HG02943 (cell line): Measurements from ENCODE around the gene RMND5A.
"Not testable (repeated sequence)": the region's sequence is repeated elsewhere in the genome, so short reads cannot be mapped to it uniquely, and the experiment has no call there.

Source experiments
- ATAC-seq: cut with Tn5 transposase; IDR thresholded peaks from one replicate; pipeline ENCODE4 v1.9.1; 2021; ENCODE audit warnings: mild to moderate bottlenecking, low read depth, moderate library complexity; ENCODE audit not compliant: unreplicated experiment

RMND5A gene

DNA sequence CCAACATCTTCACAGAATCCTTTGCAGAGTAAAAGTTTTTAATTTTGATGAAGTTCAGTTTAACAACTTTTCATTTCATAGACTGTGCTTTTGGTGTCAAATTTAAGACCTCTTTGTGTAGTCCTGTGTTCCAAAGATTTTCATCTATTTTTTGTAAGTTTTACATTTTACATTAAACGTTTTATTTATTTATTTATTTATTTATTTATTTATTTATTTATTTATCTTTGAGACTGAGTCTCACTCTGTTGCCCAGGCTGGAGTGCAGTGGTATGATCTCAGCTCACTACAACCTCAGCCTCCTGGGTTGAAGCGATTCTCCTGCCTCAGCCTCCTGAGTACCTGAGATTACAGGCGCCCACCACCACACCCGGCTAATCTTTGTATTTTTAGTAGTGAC is 12.0 kb upstream of the RMND5A start:
- ATAC-seq = not testable (repeated sequence)

DNA sequence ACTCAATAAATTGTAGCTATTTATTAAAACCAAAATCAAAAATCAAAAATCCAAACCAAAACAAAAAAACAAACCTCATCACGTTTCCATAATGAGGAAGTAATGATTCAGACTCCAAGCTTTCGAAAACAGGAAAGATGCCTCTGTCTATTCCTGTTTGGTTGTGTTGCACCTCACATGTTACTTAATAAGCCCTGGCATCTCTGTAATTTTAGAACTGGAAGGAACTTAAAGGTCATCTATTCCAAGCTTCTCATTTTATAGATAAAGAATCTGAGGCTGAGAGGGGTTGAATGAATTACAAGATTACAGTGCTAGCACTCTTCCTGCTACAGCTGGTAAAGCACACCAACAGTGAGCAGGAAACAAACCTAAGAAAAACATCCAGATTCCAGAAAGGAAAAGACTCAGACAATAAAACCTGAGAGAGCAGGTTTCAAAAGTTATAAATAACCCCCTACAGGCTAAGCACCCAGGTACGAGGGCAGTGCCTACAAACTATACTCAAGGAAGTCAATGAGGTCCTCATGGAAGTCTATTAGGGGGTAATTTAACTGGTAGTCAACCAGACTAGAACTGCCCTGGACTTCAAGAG is 5.4 kb upstream of the RMND5A start:
- not testable (repeated sequence) for ATAC-seq

DNA sequence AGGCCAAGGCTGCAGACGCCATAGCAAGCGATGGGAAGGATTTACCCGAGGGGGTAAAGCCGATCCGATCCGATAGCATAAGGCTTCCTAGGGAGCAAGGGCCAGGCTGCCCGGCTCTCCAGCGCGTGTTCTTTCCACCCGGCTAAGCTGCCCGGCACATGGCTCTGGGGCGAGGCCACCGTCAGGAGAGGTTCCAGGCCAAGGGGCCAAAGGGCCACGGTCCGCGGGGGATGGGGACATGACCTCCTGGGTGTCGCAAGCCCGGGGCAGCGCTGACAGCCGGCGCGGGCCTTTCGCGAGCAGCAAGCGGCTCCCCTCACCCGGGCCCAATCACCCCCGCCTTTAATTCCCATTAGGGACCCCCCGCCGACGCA is 841 bp upstream of the RMND5A start:
- peak; percentile 20 for ATAC-seq

DNA sequence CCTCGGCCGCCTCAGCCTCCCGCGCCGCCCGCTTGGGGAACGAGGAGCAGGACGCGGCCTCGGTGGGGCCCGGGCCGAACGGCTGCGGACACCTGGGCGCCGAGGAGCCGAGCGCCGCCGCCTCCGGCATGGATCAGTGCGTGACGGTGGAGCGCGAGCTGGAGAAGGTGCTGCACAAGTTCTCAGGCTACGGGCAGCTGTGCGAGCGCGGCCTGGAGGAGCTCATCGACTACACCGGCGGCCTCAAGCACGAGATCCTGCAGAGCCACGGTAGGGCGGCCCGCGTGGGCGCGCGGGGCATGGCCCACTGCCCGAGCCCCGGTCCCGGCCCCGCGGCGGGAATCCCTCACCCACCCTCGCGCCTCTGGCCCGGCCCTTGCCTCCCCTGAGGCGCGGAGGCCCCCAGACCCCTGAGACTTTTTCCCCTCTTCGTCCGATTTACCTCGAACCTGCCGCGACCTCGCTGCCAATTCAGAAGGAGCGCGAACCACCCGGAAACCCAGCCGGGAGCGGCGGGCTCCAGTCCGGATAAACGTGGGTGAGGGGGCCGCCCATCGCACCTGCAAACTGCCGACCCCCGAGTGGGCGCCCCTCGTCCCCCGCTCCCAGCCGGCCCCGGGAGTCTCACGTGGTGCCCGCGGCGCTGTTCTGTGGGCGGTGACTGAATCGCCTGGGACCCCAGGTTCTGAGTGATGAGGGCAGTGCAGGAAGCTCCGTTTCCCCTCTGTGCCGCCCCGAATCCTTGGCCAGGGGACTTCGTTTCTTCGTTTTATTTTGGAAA is 639 bp downstream of the RMND5A start:
- peak; percentile 28 for ATAC-seq

DNA sequence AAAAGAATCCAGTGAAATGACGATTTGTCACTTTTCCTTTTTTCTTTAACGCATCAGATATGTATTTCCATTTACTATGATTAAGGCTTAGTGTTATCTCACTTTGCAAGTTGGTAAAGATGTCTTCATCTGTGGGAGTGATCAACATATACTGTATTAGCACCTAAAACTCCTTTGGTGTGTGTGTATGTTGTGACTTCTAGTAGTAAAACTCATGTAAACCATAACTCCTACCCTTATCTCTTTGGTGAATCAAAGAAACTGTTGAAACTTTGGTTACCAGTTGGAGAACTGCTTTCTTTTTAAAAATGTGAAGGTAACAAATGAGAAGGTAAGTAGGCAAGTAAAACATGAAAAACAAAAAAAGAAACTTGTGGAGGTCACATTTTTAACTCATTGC is 5.6 kb downstream of the RMND5A start:
- ATAC-seq = not testable (repeated sequence)

DNA sequence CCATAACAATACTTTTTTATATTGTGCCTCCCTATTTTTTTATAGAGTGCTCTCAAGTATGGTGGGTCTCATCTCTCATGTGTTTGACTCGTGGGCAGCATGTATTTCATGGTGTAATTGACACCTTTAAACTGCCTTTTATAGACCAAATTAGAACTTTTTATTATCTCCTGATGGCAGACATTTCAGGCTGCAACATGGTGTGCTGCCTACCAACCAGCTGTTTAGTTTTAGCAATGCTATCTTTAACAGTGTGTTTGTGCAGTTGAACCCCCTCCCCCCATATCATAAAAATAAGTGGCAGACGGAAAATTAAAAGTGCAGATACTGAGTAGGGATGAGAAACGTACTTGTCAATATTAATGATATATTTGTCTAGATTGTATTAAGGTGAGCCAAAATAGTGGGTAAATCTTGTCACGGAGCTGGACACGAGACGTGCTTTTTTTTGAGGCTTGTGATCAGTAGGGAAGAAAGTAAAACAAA is 12.0 kb downstream of the RMND5A start:
- ATAC-seq = not testable (repeated sequence)

DNA sequence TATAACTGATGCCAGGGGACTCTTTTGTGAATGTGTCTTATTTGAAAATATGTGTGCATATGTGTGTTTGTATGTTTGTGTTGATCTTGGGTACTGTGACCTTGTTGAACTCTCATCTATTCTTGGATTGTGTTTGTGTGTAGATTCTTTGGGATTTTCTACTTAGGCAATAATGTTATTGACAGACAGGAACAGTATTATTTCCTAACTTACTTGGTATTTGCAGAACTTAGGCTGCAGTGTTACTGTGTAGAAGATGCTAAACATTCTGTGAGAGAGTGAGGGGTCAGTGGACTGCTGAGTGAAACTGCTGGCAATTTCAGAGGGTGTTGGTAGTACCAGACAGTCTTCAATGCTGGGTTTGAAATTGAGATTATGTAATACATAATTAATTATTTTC is 12.7 kb downstream of the RMND5A start:
- ATAC-seq = not testable (repeated sequence)

DNA sequence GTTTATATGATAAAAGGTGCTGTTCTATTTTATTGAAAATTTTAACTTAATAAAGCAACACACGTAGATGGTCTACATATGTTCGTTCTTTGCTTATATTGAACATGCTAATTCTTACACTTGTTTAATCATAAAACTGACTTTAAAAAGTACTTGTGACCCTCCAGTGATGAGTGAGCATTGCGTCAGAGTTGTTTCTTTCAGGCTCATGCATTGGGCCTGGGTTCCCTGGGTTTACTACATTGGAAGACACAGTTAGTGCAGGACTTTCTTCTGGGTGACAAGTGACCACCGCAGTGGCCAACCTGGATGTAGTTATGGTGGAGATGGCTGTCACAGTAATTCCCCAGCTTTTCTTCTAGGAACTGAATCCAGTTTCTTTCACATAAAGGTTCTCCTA is 13.4 kb downstream of the RMND5A start:
- ATAC-seq = not testable (repeated sequence)

DNA sequence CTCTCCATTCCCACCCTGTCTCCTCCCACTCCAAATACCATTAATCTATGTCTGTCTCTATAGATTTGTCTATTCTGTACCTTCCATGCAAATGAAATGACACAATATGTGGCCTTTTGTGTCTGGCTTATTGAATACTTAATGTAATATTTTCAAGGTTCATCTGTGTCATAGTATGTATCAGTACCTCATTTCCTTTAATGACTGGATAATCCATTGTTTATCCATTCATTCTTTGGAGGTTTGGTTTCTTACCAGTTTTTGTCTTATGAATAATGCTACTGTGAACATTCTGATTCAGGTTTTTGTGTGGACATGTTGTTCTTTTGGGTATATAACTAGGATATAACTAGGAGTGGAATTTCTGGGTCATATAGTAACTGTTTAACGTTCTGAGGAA is 14.8 kb downstream of the RMND5A start:
- not testable (repeated sequence) for ATAC-seq

DNA sequence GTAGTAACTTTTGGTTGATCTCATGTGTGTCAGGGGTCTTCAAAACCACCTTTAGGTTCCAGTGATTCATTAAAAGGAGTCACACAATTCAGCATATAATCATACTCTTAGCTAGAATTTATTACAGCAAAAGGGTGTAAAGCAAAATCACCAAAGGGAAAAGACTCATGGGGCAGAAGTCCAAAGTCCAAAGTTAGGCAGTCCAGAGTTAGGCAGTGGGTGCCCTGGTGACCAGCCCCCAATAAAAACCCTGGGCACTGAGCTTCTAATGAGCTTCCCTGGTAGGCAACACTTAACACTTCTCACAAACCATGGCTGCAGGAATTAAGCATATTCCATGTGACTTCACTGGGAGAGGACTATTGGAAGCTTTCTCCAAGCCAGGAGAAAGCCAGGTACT is 19.4 kb downstream of the RMND5A start:
- ATAC-seq = not testable (repeated sequence)

DNA sequence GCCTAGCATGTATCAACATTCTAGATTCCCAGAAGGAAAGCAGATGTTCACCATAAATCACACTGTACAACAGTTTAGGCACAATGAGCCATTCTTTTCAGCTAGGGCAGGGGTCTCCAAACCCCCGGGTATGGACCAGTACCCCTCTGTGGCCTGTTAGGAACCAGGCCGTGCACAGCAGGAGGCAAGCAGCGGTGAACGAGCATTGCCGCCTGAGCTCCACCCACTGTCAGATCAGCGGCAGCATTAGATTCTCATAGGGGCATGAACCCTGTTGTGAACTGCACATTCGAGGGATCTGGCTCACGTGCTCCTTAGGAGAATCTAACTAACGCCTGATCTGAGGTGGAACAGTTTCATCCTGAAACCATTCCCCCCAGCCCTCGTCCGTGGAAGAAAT is 19.8 kb downstream of the RMND5A start:
- not testable (repeated sequence) for ATAC-seq

DNA sequence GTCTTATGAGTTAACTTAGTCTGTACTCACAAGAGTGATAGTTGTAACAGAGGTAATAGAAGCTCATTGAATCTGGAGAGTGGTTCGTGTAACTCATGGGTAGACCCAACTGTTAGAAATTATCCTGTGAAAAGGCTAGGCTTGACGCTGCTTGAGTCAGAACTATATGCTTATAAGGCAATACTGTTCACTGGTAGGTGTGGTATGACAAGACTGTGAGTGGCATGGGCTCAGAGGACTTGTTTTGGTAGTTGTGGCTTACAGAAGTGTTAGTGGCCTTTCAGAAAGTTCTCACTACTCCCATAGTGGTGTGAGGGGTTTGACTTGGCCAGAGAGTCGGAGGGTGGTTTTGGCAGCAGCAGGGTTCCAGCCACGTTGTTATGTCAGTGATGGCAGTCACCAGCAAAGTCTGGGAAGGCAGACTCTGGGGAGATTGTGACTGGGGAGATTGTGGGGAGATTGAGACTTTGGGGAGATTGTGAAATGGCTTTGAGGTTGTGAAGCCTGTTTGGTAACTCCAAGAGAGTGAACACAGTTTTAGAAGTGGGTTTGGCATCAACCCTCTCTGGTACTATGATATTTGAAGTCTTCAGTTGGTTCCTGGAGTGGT is 21.9 kb downstream of the RMND5A start:
- ATAC-seq = not testable (repeated sequence)

DNA sequence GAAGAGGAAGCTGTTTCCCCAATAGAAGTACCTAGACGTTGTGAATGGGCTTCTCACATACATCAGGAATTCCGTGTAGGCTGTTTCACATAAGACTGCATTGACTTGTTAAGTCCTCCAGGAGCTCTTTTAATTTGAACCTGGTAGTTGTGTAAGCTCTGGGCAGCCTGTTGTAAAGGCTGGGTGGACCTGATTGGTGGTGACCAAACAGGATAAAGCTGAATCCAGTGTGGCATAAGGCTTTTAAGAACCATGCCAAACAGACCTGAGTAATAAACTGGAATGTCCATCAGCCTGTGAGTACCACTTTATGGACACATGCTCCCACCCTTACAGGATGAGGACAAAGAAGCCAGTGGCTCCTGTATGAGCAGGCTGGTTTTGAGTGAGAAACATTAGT is 24.1 kb downstream of the RMND5A start:
- no peak for ATAC-seq

DNA sequence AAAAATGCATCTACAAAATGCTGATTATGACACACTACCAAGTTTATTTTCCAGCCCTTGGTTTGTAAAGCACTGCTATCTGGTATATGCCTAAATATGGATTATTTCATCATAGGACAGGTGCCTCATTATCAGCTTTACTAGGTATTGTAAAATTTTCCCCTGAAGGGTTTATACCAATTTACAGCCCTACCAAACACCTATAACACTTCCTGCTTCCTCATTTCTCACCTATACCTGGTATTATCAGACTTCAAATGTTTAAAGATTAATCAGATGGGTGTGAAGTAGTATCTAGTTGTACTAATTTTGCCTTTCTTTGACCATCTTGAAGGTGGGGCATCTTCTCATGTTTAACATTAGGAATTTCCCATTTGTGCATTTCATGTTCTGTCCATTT is 26.8 kb downstream of the RMND5A start:
- ATAC-seq = no peak

DNA sequence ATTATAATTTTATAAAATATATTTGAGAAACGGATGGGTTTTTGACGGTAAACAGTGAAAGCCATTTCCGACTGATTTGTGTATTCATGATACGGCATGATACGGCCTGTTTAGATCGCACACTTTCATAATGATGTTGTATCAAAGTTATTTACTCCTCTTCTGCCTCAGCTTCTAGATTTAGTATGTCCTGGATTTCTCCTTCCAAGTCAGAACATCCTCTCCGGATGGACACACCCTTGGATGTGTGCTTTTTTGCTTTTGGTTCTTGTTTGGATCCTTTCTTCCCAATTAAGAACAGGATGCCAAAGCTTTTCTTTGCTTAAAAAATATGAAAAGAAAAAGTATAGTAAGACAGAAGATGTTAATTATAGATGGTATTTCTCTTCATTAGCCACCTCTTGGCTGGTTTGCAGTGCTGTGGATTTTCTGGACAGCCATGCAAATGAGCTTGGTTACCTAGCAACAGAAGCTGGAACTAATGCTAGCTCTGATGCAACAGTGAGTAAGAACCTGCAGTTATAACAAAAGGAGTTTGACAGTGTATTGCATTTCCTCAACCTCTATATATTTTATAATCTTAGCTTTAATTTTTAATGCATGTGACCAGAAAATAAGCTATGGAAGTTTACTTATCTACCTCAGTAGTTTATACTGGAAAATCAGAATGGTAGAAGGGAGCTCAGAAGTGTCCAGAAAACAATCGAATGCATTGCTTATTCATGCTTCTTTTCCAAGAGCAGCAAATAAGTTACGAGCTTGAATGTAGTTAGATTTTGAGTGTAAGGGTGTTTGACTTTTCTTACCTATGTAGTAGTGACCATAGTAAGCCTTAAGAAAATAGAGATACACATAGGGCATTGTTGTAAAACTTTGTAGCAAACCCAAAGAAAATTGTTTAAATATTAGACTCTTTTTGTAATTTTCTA is 27.9 kb downstream of the RMND5A start:
- no peak for ATAC-seq

DNA sequence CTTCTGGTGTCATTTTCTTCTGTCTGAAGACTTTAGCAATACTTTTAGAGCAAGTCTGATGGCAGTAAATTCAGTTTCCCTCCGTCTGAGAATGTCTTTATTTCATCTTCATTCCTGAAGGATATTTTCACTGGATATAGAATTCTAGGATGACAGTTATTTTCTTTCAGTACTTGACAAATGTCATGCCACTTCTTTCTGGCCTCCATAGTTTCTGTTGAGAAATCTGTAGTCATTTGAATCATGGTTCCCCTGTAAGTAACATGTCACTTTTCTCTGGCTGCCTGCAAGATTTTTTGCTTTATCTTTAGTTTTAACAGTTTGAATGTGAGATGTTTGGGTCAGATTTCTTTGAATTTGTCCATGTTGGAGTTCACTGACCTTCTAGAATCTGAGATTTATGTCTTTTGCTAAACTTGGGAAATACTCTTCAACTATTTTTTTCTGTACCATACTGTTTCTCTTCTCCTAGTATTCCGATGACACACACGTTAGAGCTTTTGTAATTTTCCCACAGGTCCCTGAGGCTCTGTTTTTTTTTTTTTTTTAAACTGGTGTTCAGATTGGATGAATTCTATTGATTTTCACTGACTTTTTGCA is 30.2 kb downstream of the RMND5A start:
- ATAC-seq = no peak

DNA sequence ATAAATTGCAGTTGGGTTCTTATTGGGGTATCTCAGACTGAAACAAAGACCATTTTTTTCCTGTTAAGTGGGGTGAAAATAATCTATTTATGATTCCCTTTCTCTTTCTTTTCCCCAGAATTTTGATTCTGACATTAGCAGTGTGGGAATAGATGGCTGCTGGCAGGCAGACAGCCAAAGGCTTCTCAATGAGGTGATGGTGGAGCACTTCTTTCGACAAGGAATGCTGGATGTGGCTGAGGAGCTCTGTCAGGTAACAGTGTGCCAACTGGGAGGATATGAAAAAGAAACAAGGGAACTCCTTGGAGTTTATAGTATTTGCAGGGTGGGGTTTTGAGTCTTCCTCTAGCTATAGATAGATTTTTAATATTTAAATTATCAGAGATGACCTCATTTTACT is 31.7 kb downstream of the RMND5A start:
- ATAC-seq = no peak

DNA sequence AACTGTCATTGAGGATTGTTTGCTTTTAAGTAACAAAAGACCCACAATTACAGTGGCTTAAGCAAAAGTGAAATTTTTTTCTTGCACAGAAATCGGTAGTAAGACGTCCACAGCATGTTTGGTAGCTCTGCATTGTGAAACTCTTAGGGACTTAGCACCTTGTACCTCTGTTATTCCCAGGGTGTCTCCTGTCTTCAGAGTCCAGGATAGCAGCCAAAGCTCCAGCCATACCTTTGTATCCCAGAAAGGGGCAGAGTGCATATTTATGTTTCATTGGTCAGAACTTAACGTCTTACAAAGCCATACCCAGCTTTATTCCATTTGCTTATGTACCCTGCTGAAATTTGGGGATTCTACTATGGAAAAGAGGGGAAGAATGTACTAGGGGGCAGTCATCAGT is 32.8 kb downstream of the RMND5A start:
- ATAC-seq = no peak

DNA sequence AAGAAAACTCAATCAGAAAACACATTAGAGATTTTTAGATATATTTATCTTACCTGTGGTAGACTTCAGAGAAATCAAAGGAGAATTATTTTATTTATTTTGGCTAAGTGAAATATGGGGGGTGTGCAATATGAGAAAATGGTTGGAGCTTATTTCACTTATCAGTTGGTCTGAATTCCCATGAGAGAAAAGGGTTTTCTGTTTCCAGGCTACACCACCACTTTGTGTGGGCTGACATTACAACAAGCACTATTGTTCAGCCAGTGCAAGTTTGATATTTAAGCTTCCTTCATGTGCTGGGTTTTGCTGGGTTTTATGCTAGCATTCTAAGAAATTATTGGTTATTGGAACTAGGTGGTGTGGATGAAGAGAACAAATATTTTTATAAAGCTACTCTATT is 33.5 kb downstream of the RMND5A start:
- no peak for ATAC-seq

DNA sequence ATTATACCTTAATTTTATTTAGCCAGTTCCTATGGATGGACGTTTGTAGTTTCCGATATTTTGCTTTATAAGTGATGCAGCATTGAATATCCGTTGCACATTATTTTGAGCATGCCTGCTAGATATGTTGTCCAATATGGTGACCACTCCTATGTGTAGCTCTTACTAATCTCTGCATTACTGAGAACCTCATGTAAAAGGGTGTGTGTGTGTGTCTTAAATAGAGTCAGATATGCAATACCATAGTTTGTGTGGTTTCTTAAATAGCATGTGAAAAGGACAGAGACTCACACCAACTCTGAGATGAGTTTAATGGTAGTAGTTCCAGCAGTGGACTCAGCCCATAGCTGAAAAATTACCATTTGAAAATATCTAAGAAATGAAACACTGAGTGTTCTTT is 38.3 kb downstream of the RMND5A start:
- ATAC-seq = no peak
